Suprapubic skin (tissue), 3 donors: ENCODE results near the gene LYPD6B.

Source experiments
- CTCF ChIP-seq, 2 donors: fragments of 200-600 bp in 1 of 2; fragments of 450-650 bp in 1 of 2; sonication (generic) in 1 of 2; IDR thresholded peaks; one replicate each; pipeline ENCODE4 v1.5.1; 2016 to 2019; ENCODE audit warnings: antibody characterized with exemption in 2 of 2, mild to moderate bottlenecking in 1 of 2, moderate library complexity in 1 of 2
- EP300 ChIP-seq: sonication (generic); formaldehyde crosslinking; IDR thresholded peaks from one replicate; pipeline ENCODE4 v1.6.1; 2017; ENCODE audit warnings: antibody characterized with exemption
- POLR2A ChIP-seq, 2 donors: fragments of 450-650 bp; IDR thresholded peaks; one replicate each; pipeline ENCODE4 v1.6.1; 2017; ENCODE audit warnings: antibody characterized with exemption in 2 of 2, mild to moderate bottlenecking in 2 of 2, moderate library complexity in 2 of 2

- no peak for TF ChIP-seq CTCF (IDR thresholded peaks at IDR 0.05)
- no peak for TF ChIP-seq POLR2A (IDR thresholded peaks at IDR 0.05)
- TF ChIP-seq EP300 = no peak
These were observed 8.6 kb downstream of the LYPD6B start for GRCh38 chr2:149047118-149047517.
